H1 (cell line): ENCODE data around the gene C21orf58. TPM values are rescaled to one million over a fixed set of nuclear protein-coding genes. Genes with fewer than 3 reads are reported as not detected.

Experiments used
- CTCF ChIA-PET: fragments of 300-600 bp; sonication (Branson Sonifier 250); formaldehyde crosslinking; loops from one replicate; lab custom pipeline; 2021; ENCODE audit not compliant: partially characterized antibody; lab: Charles Lee
- POLR2A ChIA-PET: fragments of 300-600 bp; sonication (Branson Sonifier 250); formaldehyde crosslinking; loops from one replicate; lab custom pipeline; 2021; ENCODE audit warnings: inconsistent platforms; ENCODE audit not compliant: partially characterized antibody; lab: Charles Lee
- DNase-seq, 2 experiments: peaks; one replicate each; pipeline versions ENCODE4 v3.0.0 to v3.0.0-alpha.2; 2010 to 2022; ENCODE audit warnings: low spot score in 2 of 2, low read depth in 1 of 2, mixed read lengths in 1 of 2
- FAIRE-seq: peaks from 2 replicates; lab custom pipeline; 2011; peaks lifted over from hg19 to GRCh38; lab: Jason Lieb, UNC
- H2AFZ ChIP-seq: 2 replicates; pipeline ENCODE4 v1.8.1; 2012; ENCODE audit warnings: low read length, inconsistent platforms
- H2AK5ac ChIP-seq: 2 replicates; pipeline ENCODE4 v1.6.1; 2013; ENCODE audit warnings: low read depth, low read length
- H2BK120ac ChIP-seq: replicated peaks from 2 replicates; pipeline ENCODE3; 2013; ENCODE audit warnings: low read depth, low read length, inconsistent platforms
- H2BK12ac ChIP-seq: 2 replicates; pipeline ENCODE4 v1.6.1; 2013; ENCODE audit warnings: low read depth, low read length
- H2BK15ac ChIP-seq: 2 replicates; pipeline ENCODE4 v1.6.1; 2013; ENCODE audit warnings: low read length
- H2BK20ac ChIP-seq: 2 replicates; pipeline ENCODE4 v1.6.1; 2013; ENCODE audit warnings: low read length
- H2BK5ac ChIP-seq: 2 replicates; pipeline ENCODE4 v1.6.1; 2013; ENCODE audit warnings: low read depth, low read length
- H3K14ac ChIP-seq: 2 replicates; pipeline ENCODE4 v1.6.1; 2013; ENCODE audit warnings: inconsistent platforms; ENCODE audit not compliant: insufficient read length
- H3K18ac ChIP-seq: 2 replicates; pipeline ENCODE4 v1.6.1; 2013; ENCODE audit warnings: low read length; ENCODE audit errors: extremely low read depth
- H3K23ac ChIP-seq: 2 replicates; pipeline ENCODE4 v1.6.1; 2013; ENCODE audit warnings: inconsistent platforms; ENCODE audit not compliant: insufficient read length
- H3K23me2 ChIP-seq: 2 replicates; pipeline ENCODE4 v1.6.1; 2013; ENCODE audit warnings: low read depth, low read length
- H3K27ac ChIP-seq: 2 replicates; pipeline ENCODE4 v1.6.1; 2011; ENCODE audit warnings: low read depth, low read length, inconsistent platforms
- H3K27me3 ChIP-seq, 4 experiments: replicated peaks in 1 of 4; 1 replicate in 1 of 4; 2 replicates in 3 of 4; pipeline versions ENCODE4 v1.6.1 to v1.8.1; 2011 to 2013; ENCODE audit warnings: low read length in 3 of 4, mild to moderate bottlenecking in 3 of 4, inconsistent platforms in 2 of 4, mixed read lengths in 2 of 4, moderate library complexity in 1 of 4; ENCODE audit not compliant: control insufficient read depth in 3 of 4, insufficient read depth in 3 of 4; ENCODE audit errors: extremely low read depth in 1 of 4
- H3K36me3 ChIP-seq, 4 experiments: 2 replicates each; pipeline versions ENCODE4 v1.6.1 to v1.8.1; 2011 to 2013; ENCODE audit warnings: mild to moderate bottlenecking in 4 of 4, low read length in 3 of 4, moderate library complexity in 2 of 4, control low read depth in 1 of 4, inconsistent platforms in 1 of 4; ENCODE audit not compliant: insufficient read depth in 4 of 4, control insufficient read depth in 2 of 4
- H3K4ac ChIP-seq: replicated peaks from 2 replicates; pipeline ENCODE3; 2013; ENCODE audit warnings: low read length, low read depth, mixed read lengths, inconsistent platforms; ENCODE audit not compliant: insufficient read length
- H3K4me1 ChIP-seq, 4 experiments: replicated peaks in 1 of 4; 1 replicate in 1 of 4; 2 replicates in 3 of 4; pipeline versions ENCODE4 v1.6.1 to v1.8.1; 2011 to 2013; ENCODE audit warnings: low read length in 3 of 4, inconsistent platforms in 2 of 4, mixed read lengths in 1 of 4; ENCODE audit not compliant: insufficient read depth in 4 of 4, control insufficient read depth in 3 of 4
- H3K4me2 ChIP-seq, 2 experiments: 2 replicates each; pipeline versions ENCODE4 v1.6.1 to v1.8.1; 2011 to 2013; ENCODE audit warnings: low read depth in 2 of 2, low read length in 2 of 2, control low read depth in 1 of 2, inconsistent platforms in 1 of 2, mild to moderate bottlenecking in 1 of 2; ENCODE audit not compliant: insufficient read depth in 1 of 2
- H3K4me3 ChIP-seq, 4 experiments: fragments of 200-600, 300-600 bp in 1 of 4; sonication (generic), shearing (Covaris generic), sonication (Bioruptor Twin) in 1 of 4; 2 replicates each; pipeline versions ENCODE4 v1.5.1 to v1.8.1; 2011 to 2016; ENCODE audit warnings: low read length in 4 of 4, low read depth in 3 of 4, control low read depth in 2 of 4, inconsistent platforms in 2 of 4, mild to moderate bottlenecking in 2 of 4, mixed read lengths in 1 of 4, moderate library complexity in 1 of 4; ENCODE audit not compliant: insufficient read depth in 2 of 4; ENCODE audit errors: extremely low read depth in 1 of 4
- H3K56ac ChIP-seq: replicated peaks from 2 replicates; pipeline ENCODE3; 2013; ENCODE audit warnings: low read depth, mild to moderate bottlenecking, mixed read lengths, low read length, inconsistent platforms; ENCODE audit not compliant: insufficient read length
- H3K79me1 ChIP-seq: 2 replicates; pipeline ENCODE4 v1.6.1; 2013; ENCODE audit warnings: low read depth, low read length, control low read depth
- H3K79me2 ChIP-seq, 2 experiments: 2 replicates each; pipeline versions ENCODE4 v1.6.1 to v1.8.1; 2012 to 2013; ENCODE audit warnings: low read length in 2 of 2, mild to moderate bottlenecking in 2 of 2, inconsistent platforms in 1 of 2; ENCODE audit not compliant: insufficient read depth in 2 of 2, control insufficient read depth in 1 of 2
- H3K9ac ChIP-seq, 4 experiments: replicated peaks in 1 of 4; 1 replicate in 1 of 4; 2 replicates in 3 of 4; pipeline versions ENCODE4 v1.6.1 to v1.8.1; 2011 to 2013; ENCODE audit warnings: low read depth in 3 of 4, low read length in 3 of 4, control low read depth in 2 of 4, mild to moderate bottlenecking in 2 of 4, moderate library complexity in 2 of 4, inconsistent platforms in 1 of 4; ENCODE audit errors: extremely low read depth in 1 of 4
- H3K9me3 ChIP-seq, 2 experiments: 2 replicates each; pipeline versions ENCODE4 v1.6.1 to v1.8.1; 2012 to 2013; ENCODE audit warnings: mild to moderate bottlenecking in 2 of 2, moderate library complexity in 2 of 2, control low read depth in 1 of 2, inconsistent platforms in 1 of 2, low read depth in 1 of 2, low read length in 1 of 2, mixed read lengths in 1 of 2; ENCODE audit not compliant: insufficient read depth in 2 of 2
- H4K20me1 ChIP-seq, 2 experiments: replicated peaks in 1 of 2; 2 replicates each; pipeline versions ENCODE3 to v1.8.1; 2011 to 2013; ENCODE audit warnings: inconsistent platforms in 2 of 2, low read length in 2 of 2, mild to moderate bottlenecking in 1 of 2; ENCODE audit not compliant: insufficient read depth in 2 of 2, control insufficient read depth in 1 of 2
- H4K5ac ChIP-seq: 2 replicates; pipeline ENCODE4 v1.6.1; 2013; ENCODE audit warnings: low read length, low read depth, mixed read lengths, inconsistent platforms; ENCODE audit not compliant: insufficient read length
- H4K8ac ChIP-seq: 2 replicates; pipeline ENCODE4 v1.8.0; 2013; ENCODE audit warnings: mild to moderate bottlenecking, moderate library complexity, low read length, inconsistent platforms; ENCODE audit not compliant: insufficient read depth; ENCODE audit errors: extremely low read depth
- H4K91ac ChIP-seq: replicated peaks from 2 replicates; pipeline ENCODE3; 2013; ENCODE audit warnings: low read length, mixed read lengths, inconsistent platforms; ENCODE audit not compliant: insufficient read length
- ASH2L ChIP-seq: fragments of 200-600, 300-600 bp; sonication (generic); IDR thresholded peaks from one replicate; pipeline ENCODE4 v1.7.1; 2017; ENCODE audit warnings: low read length
- BCL11A ChIP-seq, 2 experiments: IDR thresholded peaks; one replicate each; pipeline ENCODE4 v1.6.1; 2011; ENCODE audit warnings: low read depth in 2 of 2, low read length in 2 of 2, mild to moderate bottlenecking in 2 of 2
- CBX8 ChIP-seq: fragments of 300-800, 300-1000 bp; sonication (generic); IDR thresholded peaks from 2 replicates; pipeline ENCODE4 v1.7.1; 2016; ENCODE audit warnings: low read depth, low read length, borderline replicate concordance
- CTBP2 ChIP-seq: IDR thresholded peaks from 2 replicates; pipeline ENCODE4 v1.7.0; 2011; ENCODE audit warnings: borderline replicate concordance, mild to moderate bottlenecking, moderate library complexity, mixed read lengths, low read length; ENCODE audit not compliant: insufficient read depth, insufficient read length
- WGBS, 2 experiments: shearing (Covaris generic) in 1 of 2; methylation state at CpG; one replicate each; pipeline versions ENCODE4 v1.1.6 to v1.1.7; 2013 to 2015; ENCODE audit warnings: low lambda C conversion rate in 2 of 2, mixed read lengths in 2 of 2, inconsistent platforms in 1 of 2, low coverage in 1 of 2, missing lambda C conversion rate in 1 of 2; ENCODE audit not compliant: insufficient replicate concordance in 2 of 2, insufficient coverage in 1 of 2, insufficient read length in 1 of 2; ENCODE audit errors: extremely low coverage in 1 of 2, missing lambda C conversion rate in 1 of 2; 5-methylcytosine and 5-hydroxymethylcytosine counted together
- polyA plus RNA-seq, 7 experiments: library from polyadenylated mRNA; depleted of rRNA in 3 of 7; stranded (reverse) in 5 of 7; unstranded in 2 of 7; fragments of >200 nt in 5 of 7; fragments of 200-250 nt in 2 of 7; gene quantifications; 1 replicate in 5 of 7; 2 replicates in 1 of 7; 4 replicates in 1 of 7; pipeline versions ENCODE4 v1.2.1 to v1.2.3, GENCODE V29; 2011 to 2013; ENCODE audit warnings: missing spikeins in 2 of 7, mixed read lengths in 2 of 7
- total RNA-seq: library from RNA; stranded (reverse); fragmentation: NEBNext Ultra II Directional; extraction: Animal tissue kit (Norgen Biotek cat#: 25700); gene quantifications from 2 replicates; pipeline ENCODE4 v1.2.1, GENCODE V29; 2021

The C21orf58 gene
- total and polyA plus RNA-seq, 2 of the 8 experiments (the other 6 are each of a cell fraction or from before 2014, with no cell fraction given) = 13.8 to 26.1 TPM

- H4K91ac ChIP-seq = no peak overlapping the region
- no peak overlapping the region for H3K4ac ChIP-seq
- H4K20me1 ChIP-seq = peaks cover 4 to 14% of the 10 kb centered on the region in 2 experiments
- WGBS, 2 experiments = 90% methylated on average over 8 of the region's 8 CpGs; no CpG with 5 or more reads in 1 of the 2 experiments
- peaks cover 34 to 69% (median 63%) of the 10 kb centered on the region in 4 experiments for H3K36me3 ChIP-seq
- H2BK15ac ChIP-seq = no peak overlapping the region
- H3K4me2 ChIP-seq = no peak overlapping the region
- H3K79me2 ChIP-seq = no peaks in the 10 kb centered on the region
- no peak overlapping the region for H3K18ac ChIP-seq
- H3K23me2 ChIP-seq = no peaks in the 10 kb centered on the region
- peaks cover 5% of the 10 kb centered on the region; the same call in 1 of the 2 replicates for H3K79me1 ChIP-seq
- no peak overlapping the region for H3K4me3 ChIP-seq
- no peak overlapping the region for H4K5ac ChIP-seq
- no peak overlapping the region for H3K14ac ChIP-seq
- POLR2A ChIA-PET = no interaction called here
- H2AFZ ChIP-seq = no peak overlapping the region
- CTCF ChIA-PET = no interaction called here
- FAIRE-seq (no peak), DNase-seq (no peak)
- no peak overlapping the region for H2BK5ac ChIP-seq
- H2BK12ac ChIP-seq = no peak overlapping the region
- H4K8ac ChIP-seq = no peak overlapping the region; the same call in 1 of the 2 replicates
- no peak overlapping the region for H2BK120ac ChIP-seq
- H2BK20ac ChIP-seq = no peak overlapping the region
- no peaks in the 10 kb centered on the region for H3K27me3 ChIP-seq
- H3K23ac ChIP-seq = no peak overlapping the region
- no peaks in the 10 kb centered on the region for H3K4me1 ChIP-seq
- no peaks in the 10 kb centered on the region for H3K9me3 ChIP-seq
- no peak overlapping the region for H3K56ac ChIP-seq
- TF ChIP-seq BCL11A (IDR thresholded peaks at IDR 0.05; ENCODE audit: low read depth in 2 of 2, low read length in 2 of 2) (no peak), ASH2L (no peak), CBX8 (no peak), CTBP2 (no peak)
- no peak overlapping the region for H3K9ac ChIP-seq
- no peak overlapping the region for H2AK5ac ChIP-seq
- H3K27ac ChIP-seq = no peak overlapping the region
Observed at GRCh38 chr21:46350571-46350970, 26.9 kb upstream of the C21orf58 start.
